Bronchial epithelial cell (primary cell): ENCODE measurements around the gene APP. TPM values are rescaled to one million over a fixed set of nuclear protein-coding genes. Genes with fewer than 3 reads are reported as not detected.
A peak's percentile ranks its signal among the peaks of the same experiment; 100 is the strongest.
"Not testable (repeated sequence)": the region's sequence is repeated elsewhere in the genome, so short reads cannot be mapped to it uniquely, and the experiment has no call there.

ENCODE experiments used
- DNase-seq: peaks from one replicate; pipeline ENCODE4 v3.0.0-alpha.2; 2010; ENCODE audit warnings: low read depth
- FAIRE-seq: peaks from 2 replicates; lab custom pipeline; 2011; peaks lifted over from hg19 to GRCh38; lab: Jason Lieb, UNC
- H3K27me3 ChIP-seq: 2 replicates; pipeline ENCODE4 v1.5.1; 2011; ENCODE audit warnings: low read length; ENCODE audit not compliant: control insufficient read depth, insufficient read depth
- H3K36me3 ChIP-seq: 2 replicates; pipeline ENCODE4 v1.5.1; 2011; ENCODE audit warnings: low read length; ENCODE audit not compliant: control insufficient read depth, insufficient read depth
- H3K4me3 ChIP-seq: 2 replicates; pipeline ENCODE4 v1.5.1; 2011; ENCODE audit warnings: mild to moderate bottlenecking, low read depth, low read length, control low read depth
- CTCF ChIP-seq: IDR thresholded peaks from 2 replicates; pipeline ENCODE4 v1.5.1; 2011; ENCODE audit warnings: mild to moderate bottlenecking, moderate library complexity, low read length, control low read depth, inconsistent platforms; ENCODE audit not compliant: insufficient read depth, severe bottlenecking
- total RNA-seq: library from RNA; depleted of rRNA; stranded (reverse); fragments of >200 nt; gene quantifications from 2 replicates; pipeline ENCODE4 v1.2.1, GENCODE V29; 2014

APP gene
- total RNA-seq, 1 donor from 2014 or later: 745 TPM

GRCh38 chr21:26136671-26137070, 33.9 kb downstream of the APP start:
- Histone ChIP-seq H3K4me3 (no peak overlapping the region), H3K27me3 (no peaks in the 10 kb centered on the region), H3K36me3 (peaks cover 1% of the 10 kb centered on the region)
- no peak for FAIRE-seq
- no peak for TF ChIP-seq CTCF
- DNase-seq: no peak

GRCh38 chr21:26135520-26135919, 35.0 kb downstream of the APP start:
- Histone ChIP-seq H3K36me3 (peaks cover 1% of the 10 kb centered on the region), H3K4me3 (no peak overlapping the region), H3K27me3 (no peaks in the 10 kb centered on the region)
- DNase-seq (no peak), FAIRE-seq (no peak)
- TF ChIP-seq CTCF: no peak

GRCh38 chr21:26131554-26131953, 39.0 kb downstream of the APP start:
- FAIRE-seq (no peak), DNase-seq (no peak)
- H3K27me3 ChIP-seq: no peaks in the 10 kb centered on the region
- peaks cover 3% of the 10 kb centered on the region for H3K36me3 ChIP-seq
- H3K4me3 ChIP-seq: no peak overlapping the region
- no peak for TF ChIP-seq CTCF

GRCh38 chr21:26131053-26131452, 39.5 kb downstream of the APP start:
- H3K27me3 ChIP-seq, H3K36me3 ChIP-seq, H3K4me3 ChIP-seq, FAIRE-seq, DNase-seq: not testable (repeated sequence)

GRCh38 chr21:26130249-26130881, 40.2 kb downstream of the APP start:
- Histone ChIP-seq H3K27me3 (no peaks in the 10 kb centered on the region), H3K36me3 (peaks cover 3% of the 10 kb centered on the region), H3K4me3 (no peak overlapping the region)
- DNase-seq (peak; percentile 61), FAIRE-seq (no peak)
- TF ChIP-seq CTCF: no peak

GRCh38 chr21:26127918-26128317, 42.7 kb downstream of the APP start:
- no peak for TF ChIP-seq CTCF
- no peak for FAIRE-seq
- H3K27me3 ChIP-seq: no peaks in the 10 kb centered on the region
- H3K4me3 ChIP-seq: no peak overlapping the region
- H3K36me3 ChIP-seq: peaks cover 1% of the 10 kb centered on the region
- DNase-seq: peak; percentile 45
